H1 (cell line): ENCODE results near the gene IARS2.
"Not testable (repeated sequence)": the region's sequence is repeated elsewhere in the genome, so short reads cannot be mapped to it uniquely, and the experiment has no call there.

Experiments
- ATF3 ChIP-seq: IDR thresholded peaks from 2 replicates; pipeline ENCODE4 v1.6.1; 2011; ENCODE audit warnings: low read depth, mild to moderate bottlenecking, low read length; ENCODE audit not compliant: insufficient read depth
- CTCF ChIP-seq, 3 experiments: IDR thresholded peaks; 1 replicate in 2 of 3; 2 replicates in 1 of 3; pipeline versions ENCODE4 v1.5.1 to v1.6.1; 2011; ENCODE audit warnings: low read length in 3 of 3, mild to moderate bottlenecking in 3 of 3, inconsistent platforms in 2 of 3, low read depth in 1 of 3, moderate library complexity in 1 of 3; ENCODE audit not compliant: insufficient read depth in 1 of 3; ENCODE audit errors: control extremely low read depth in 1 of 3

GRCh38 chr1:220112600-220112999 is 18.7 kb downstream of the IARS2 start:
- TF ChIP-seq ATF3; CTCF (IDR thresholded peaks at IDR 0.05; ENCODE audit: control extremely low read depth in 1 of 3, insufficient read depth in 1 of 3, low read depth in 1 of 3, low read length in 3 of 3): not testable (repeated sequence)
